ENCODE data around the gene ARMH1.

Gene ARMH1

DNA sequence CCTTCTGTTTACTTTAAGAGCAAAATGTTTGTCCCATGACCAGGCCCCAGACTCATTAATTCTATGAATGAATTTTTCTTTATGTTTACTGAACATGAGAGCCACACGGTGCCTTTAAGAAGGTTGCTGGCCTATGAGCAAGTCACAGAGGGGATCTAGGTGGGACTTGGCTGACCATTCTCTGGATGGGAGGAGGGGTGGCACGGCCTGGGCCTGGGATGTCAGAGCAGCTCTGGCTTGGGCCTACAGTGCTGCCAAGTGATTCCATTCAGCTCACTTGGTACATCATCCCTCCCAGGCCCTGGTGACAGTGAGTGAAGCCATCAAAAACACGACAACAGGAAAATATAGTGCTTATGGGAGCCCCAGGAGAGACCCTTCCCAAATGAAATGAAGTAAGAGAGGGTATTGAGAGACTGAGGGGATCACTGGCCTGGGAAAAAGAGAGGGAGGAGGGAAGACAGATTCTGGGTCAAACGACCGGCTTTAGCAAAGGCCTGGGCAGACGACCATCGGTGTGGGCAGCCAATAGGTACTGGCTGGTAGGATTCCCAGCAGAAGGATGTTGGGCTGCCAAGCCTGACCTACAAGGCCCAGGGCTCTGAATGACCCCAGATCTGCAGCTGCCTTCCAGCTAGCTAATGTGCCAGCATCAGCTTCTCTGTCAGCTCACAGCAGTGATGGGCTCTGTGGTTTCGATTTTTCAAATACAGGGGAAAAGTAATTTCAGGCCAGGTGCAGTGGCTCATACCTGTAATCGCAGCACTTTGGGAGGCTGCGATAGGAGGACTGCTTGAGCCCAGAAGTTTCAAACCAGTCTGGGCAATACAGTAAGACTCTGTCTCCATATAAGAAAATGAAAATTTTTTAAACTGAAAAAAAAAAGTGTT lies 3.5 kb upstream of the ARMH1 start:
- DNase-seq: no peak

DNA sequence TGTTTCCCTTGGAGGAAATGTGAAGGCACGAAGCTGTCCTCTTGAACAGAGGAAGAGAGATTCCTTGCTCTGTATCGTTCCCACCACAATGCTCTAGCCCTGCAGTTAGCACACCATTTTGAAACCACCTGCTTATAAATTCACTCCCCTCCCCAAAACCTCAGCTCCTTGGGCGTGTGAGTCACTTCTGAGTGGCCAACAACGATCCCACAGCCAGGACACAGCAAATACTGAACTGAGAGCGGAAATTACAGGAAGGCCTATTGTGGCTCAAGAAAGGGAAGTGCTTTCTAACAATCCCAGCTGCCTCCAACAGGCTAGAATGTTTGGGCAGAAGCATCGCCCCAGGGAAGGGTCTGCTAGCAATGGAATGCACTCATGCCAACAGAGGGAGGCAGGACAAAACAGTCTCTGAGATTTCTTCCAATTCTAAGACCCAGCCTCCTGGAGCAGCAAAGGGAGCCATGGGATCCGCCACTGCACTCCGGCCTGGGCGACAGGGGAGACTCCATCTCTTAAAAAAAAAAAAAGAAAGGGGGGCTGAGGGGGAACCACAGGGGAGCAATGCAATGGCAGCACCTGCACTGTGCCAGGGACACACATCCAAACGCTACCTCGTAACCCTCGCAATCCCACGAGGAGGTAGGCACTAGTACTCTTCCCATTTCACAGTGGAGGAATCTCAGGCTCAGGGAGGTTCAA lies 2.1 kb upstream of the ARMH1 start:
- peak; percentile 95 for DNase-seq

DNA sequence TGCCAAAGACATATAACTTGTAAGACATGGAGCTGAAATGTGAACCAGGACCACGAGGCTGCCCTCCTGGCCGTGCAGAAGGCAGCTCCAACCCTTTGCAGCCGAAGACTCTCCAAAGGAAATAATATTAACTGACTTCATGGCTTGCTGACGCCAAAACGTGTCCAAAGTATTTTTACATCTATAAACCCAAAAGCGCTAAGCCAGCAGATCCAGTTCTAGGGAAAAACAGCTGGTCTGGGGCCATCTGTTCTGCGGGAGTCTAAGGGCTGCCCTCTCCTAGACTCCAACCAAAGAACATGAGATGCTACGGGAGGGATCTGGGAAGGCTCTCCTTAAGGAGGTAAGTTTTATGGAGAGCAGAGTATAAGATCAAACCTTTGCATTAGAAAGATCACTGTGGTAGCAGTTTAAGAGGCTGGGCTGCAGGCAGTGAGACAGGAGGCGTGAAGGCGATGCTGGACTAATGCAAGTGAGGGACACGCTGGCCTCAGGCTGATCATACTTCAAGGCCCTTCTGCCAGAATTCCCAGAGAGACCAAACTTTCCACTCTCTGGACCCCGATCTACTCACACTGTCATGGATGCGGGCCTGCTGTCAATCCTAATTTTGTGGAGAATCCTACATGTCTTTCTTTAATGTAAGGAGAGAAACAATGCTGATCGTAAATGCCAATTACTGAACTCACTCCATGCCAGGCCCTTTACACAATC lies 1.4 kb upstream of the ARMH1 start:
- DNase-seq: no peak

- no peak for DNase-seq
Measured at GRCh38 chr1:44673675-44674112, 820 bp upstream of the ARMH1 start.

- DNase-seq: no peak
Measured at GRCh38 chr1:44675186-44675585, 672 bp downstream of the ARMH1 start.

- DNase-seq: peak; percentile 51
Measured at GRCh38 chr1:44676484-44677200, 2.1 kb downstream of the ARMH1 start.

DNA sequence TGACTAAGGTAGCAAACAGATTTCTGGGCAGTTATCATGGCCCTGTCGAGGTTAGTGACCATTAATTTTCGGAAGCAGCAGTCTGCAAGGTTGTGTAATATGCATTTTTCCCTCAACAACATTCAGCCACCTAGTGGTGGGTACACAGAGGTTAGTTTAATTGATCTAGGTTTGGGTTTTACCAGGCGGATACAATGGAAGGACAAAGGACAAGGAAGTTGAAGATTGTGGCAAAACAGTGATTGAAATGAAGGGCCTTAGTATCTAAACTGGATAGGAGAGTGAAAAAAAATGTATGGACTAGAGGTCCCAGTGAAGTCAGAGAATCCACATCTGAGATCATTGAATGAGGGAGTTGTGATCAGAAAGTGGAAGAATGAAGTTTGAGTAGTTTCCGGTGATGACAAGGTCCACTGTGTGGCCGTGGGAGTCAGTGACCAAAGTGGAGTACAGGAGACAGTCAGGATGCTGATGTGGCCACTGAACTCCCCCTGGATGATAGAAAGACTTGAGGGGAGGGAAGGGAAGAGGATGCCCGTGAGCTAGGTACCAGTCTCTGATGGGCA lies 2.8 kb downstream of the ARMH1 start:
- peak; percentile 82 for DNase-seq

GRCh38 chr1:44678120-44678519 lies 3.6 kb downstream of the ARMH1 start:
- no peak for DNase-seq

GRCh38 chr1:44678626-44679025 lies 4.1 kb downstream of the ARMH1 start:
- no peak for DNase-seq

GRCh38 chr1:44679468-44679867 lies 5.0 kb downstream of the ARMH1 start:
- no peak for DNase-seq

DNA sequence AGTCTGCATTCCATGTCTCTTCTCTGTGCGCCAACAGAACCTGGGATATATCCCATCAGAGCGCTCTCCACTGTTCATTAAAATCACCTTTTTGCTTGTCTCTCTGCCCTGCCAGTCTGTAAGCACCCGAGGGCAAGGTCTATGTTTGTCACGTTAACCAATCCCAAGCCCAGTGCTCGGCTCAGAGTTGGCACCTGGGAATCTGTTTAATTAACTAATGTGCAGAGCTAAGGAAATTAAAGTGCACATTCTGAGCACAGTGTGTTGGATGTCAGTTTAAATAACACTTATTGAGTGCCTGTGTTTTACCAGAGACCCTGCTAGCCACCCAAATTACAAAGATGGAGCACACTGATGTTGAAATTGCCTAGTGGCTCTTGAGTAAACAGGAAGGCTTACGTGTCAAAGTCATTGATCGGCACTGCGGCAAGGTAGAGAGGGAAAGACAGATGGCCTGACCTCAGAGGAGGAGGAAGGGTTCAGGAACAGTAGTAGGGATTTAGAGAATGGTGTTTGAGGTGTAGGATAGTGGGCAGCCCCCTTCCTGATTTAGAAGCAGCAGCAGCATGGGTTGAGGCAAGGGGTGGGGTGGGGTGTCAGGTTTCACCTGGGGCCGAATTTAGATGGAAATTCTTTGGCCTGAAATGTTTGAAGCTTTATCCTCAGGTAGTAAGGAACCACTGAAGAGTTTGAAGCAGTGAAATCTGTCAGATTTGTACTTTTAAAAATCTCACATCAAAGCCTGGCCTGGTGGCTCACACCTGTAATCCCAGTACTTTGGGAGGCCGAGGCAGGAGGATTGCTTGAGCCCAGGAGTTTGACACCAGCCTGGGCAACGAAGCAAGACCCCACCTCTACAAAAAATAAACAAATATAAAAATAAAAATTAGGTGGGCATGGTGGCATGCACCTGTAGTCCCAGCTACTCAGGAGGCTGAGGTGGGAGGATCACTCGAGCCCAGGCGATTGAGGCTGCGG lies 7.7 kb downstream of the ARMH1 start:
- no peak for DNase-seq

GRCh38 chr1:44682883-44683265 lies 8.4 kb downstream of the ARMH1 start:
- no peak for DNase-seq

DNA sequence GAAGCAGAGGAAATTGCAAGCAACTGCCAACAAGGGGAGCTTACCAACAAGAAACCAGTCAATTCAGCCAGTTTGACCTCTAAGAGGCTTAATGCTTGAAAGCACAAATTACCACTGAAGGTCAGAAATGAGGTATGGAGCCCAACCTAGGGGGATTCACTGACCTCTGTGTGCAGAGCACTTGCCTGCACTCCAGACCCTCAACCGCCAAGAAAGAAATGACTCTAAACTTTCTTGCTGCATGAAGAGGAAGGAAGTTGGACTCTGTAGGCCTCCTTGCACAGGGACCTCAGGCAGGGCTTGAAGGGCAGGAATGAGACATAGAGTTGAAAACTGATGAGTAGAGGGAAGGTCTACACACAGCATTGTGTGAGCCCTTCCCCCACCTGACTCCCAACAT lies 10.0 kb downstream of the ARMH1 start:
- DNase-seq: peak; percentile 67

GRCh38 chr1:44685218-44685617 lies 10.7 kb downstream of the ARMH1 start:
- DNase-seq: no peak

GRCh38 chr1:44685881-44686280 lies 11.4 kb downstream of the ARMH1 start:
- no peak for DNase-seq

DNA sequence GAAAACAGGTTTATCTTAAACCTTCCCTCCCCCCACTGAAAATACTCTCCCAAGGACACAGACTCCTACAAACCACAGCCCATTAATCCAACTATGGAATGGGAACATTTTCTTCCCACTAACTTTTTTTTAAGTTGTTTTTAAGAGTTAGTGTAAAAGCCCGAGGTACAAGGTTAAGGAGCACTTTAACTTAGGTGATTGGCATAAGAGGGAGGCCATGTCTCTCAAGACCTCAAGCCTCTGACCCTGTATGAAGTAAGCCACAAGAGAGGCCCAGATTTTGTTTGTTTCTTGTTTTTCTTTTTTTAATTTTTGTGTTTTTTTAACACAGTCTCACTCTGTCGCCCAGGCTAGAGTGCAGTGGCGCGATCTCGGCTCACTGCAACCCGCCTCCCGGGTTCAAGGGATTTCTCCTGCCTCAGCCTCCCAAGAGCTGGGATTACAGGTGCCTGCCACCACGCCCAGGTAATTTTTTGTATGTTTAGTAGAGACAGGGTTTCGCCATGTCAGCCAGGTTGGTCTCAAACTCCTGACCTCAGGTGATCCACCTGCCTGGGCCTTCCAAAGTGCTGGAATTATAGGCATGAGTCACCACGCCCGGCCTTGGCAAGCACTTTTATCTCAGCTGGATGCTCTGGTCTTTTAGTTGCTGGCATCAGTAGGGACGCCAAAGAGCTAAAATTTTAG lies 14.4 kb downstream of the ARMH1 start:
- DNase-seq: no peak

GRCh38 chr1:44689447-44689765 lies 14.9 kb downstream of the ARMH1 start:
- no peak for DNase-seq

GRCh38 chr1:44693159-44693558 lies 18.6 kb downstream of the ARMH1 start:
- no peak for DNase-seq

GRCh38 chr1:44693900-44694299 lies 19.4 kb downstream of the ARMH1 start:
- DNase-seq: no peak

DNA sequence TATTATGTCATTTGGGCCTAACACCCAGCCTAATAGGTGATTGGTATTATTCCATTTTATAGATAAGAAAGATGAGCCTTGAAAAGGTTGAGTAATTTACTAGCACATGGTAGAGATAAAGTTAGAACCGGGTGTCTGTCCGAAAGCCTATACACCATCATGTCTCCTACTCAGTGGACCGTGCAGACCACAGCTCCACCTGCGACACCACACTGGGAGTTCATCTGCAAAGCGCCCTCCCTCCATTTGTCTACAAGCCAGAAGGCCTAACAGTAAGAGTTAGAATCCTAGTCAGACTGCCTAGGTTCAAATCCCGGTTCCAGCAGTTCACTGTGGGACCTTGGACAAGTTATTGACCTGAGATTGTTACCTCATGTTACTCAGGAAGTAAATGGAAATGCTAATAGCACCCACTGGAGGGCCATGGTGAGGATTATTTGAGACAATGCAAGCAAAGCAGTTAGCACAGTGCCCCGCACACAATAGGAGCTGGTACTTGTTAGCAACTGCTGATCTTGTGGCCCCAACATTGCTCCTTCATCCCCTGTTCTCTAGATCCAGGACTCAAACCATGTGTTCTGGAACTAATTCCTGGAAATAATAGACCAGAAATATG lies 20.5 kb downstream of the ARMH1 start:
- DNase-seq: no peak
